Measurements from ENCODE around the gene BRMS1.
A peak's percentile ranks its signal among the peaks of the same experiment; 100 is the strongest.
"Not testable (repeated sequence)": the region's sequence is repeated elsewhere in the genome, so short reads cannot be mapped to it uniquely, and the experiment has no call there.

The BRMS1 gene

DNA sequence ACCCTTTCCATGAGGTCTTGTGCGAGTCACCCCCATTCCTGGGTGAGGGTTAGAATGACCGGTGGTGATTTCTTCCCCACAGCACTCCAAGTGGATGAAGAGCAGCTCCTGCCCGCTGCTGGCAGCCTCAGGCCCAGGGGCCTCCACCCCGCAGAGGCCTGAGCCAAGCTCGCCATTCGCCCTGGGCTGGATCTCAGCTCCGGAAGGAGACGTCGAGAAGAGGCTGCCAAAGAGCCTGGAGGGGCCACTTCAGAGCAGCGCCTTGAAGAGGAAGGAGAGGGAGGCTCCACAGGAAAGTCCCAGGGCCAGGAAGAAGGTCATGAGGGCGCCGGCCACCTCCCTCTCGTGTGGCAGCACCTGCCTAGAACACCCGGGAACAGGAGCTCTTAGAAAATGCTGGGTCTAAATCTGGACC, 18.3 kb upstream of the BRMS1 start:
- no peak for DNase-seq (ENCODE audit: low read depth)

- DNase-seq (ENCODE audit: low read depth): no peak
Observed at GRCh38 chr11:66362481-66363147, 17.7 kb upstream of the BRMS1 start.

GRCh38 chr11:66361502-66361941, 16.6 kb upstream of the BRMS1 start:
- no peak for DNase-seq (ENCODE audit: low read depth)

GRCh38 chr11:66360406-66361073, 15.6 kb upstream of the BRMS1 start:
- no peak for DNase-seq (ENCODE audit: low read depth)

GRCh38 chr11:66359662-66360087, 14.8 kb upstream of the BRMS1 start:
- no peak for DNase-seq (ENCODE audit: low read depth)

- DNase-seq (ENCODE audit: low read depth): not testable (repeated sequence)
Observed at GRCh38 chr11:66350560-66351235, 5.8 kb upstream of the BRMS1 start.

GRCh38 chr11:66349084-66349386, 4.1 kb upstream of the BRMS1 start:
- no peak for DNase-seq (ENCODE audit: low read depth)

DNA sequence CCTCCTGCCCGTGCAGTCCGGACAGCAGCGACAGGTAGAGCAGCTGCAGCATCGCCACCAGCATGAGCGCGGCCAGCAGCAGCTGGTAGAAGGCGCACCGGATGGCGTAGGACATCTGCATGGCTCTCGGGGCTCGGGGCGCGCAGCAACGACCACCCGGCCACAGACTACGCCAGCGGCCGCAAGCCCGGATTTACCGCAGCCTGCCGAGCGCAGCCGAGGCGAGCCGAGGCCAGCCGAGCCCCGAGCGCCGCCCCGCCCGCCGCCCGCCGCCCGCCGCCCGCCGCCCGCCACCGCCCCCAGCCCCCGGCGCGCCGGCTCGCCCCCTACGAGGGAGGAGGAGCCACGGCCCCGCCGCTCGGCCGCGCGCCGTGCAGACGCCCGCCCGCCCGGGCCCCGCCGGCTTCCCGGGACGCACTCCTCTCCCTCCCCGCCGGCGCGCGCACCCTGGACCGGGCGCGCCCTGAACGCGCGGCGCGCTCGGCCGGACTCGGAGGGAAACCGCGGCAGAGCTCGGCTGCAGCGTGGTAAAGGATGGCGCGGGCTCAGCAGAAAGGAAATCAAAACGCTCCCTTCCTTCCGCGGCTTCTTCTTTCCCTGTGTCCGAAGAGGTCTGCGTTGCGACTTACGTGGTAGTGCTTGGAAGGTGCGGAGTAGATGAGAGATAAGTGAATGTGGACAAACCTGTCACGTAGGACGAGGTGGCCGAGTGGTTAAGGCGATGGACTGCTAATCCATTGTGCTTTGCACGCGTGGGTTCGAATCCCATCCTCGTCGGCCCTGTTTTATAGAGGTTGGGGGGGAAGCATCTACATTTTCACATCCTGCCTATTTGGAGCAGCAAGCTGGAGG, 2.7 kb upstream of the BRMS1 start, which contains the start of gene B4GAT1:
Gene B4GAT1 (minus strand): TSS at position 205 of the 852 bp plus-strand sequence. CDS start 84 bp downstream, at position 121.
- peak; percentile 89 for DNase-seq (ENCODE audit: low read depth)

DNA sequence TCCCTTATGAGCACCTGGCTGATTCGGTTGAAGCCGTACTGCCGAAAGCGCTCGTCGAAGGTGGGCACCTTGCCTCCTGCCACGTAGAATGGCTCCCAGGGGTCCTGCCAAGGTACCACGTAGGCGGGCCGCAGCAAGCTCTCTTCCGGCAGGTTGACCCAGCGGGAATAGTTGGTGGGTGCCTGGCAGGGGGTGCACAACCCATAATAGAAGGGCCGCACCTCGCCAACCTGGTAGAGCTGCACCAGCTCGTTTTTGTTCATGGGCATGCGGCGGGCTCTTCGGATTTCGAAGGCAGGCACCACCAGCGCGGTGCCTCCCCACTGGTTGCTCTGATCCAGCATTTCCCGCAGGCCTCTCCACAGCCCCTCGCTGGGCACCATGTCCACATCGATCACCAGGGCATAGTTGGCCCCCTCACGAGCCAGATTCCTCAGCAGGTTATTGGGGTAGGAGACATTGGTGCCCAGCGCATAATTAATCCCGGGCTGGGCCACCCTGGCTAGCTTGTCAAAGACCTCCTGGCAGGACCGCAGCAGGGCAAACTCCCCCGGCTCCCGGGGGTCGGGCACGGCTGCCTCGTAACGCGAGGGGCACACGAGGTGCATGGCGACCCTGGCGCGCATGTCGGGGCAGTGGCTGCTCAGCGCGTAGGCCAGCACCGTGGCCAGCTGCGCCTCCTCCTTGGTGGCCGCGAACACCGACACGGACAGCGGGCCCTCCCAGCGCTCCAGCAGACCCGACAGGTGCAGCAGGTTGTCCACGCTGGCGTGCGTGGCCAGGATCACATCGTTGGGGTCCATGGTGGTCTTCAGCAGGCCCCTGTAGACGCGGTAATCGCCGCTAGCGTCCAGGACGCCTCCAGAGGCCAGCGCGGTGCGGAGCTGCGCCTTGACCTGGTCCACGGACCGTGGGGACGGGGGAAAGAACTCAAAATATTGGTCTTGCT, 1.8 kb upstream of the BRMS1 start:
- DNase-seq (ENCODE audit: low read depth): no peak

DNA sequence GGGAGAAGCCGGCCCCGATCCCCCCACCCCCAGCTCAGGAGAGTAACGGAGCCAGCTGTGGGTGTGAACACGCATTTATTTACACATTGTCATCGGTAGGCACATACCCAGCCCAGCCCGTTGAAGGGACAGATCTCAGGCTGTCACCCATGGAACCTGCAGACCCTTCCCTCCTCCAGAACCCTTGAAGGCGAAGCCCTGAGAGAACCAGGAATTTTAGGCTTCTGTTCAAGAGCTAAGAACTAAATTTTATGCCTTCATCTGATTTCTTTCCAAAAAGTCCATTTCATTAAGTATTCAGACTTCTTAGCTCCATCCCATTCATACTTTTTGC, 379 bp upstream of the BRMS1 start:
- DNase-seq (ENCODE audit: low read depth): no peak

GRCh38 chr11:66343176-66343575, 1.7 kb downstream of the BRMS1 start:
- DNase-seq (ENCODE audit: low read depth): no peak

DNA sequence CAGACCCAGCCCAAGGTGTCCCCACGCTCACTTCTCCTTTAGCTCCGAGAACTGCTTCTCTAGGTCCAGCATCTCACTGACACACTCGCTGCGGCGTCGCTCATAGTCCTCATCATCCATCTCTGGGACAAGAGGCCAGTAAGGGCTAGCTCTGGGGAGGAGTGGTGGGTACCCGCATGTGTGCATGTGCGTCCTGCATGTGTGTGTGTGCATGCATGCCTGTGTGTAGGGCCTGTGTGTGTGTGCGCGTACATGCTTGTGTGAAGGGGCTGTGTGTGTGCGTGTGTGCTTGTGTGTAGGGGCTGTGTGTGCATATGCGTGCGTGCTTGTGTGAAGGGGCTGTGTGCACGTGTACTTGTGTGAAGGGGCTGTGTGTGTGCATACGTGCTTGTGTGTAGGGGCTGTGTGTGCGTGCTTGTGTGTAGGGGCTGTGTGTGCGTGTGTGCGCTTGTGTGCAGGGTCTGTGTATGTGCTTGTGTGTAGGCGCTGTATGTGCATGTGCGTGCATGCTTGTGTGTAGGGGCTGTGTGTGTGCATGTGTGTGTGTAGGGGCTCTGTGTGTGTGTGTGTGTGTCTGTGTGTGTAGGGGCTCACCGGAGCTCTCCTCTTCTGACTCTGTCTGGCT, 3.3 kb downstream of the BRMS1 start:
- no peak for DNase-seq (ENCODE audit: low read depth)

GRCh38 chr11:66340596-66341501, 4.1 kb downstream of the BRMS1 start:
- no peak for DNase-seq (ENCODE audit: low read depth)

DNA sequence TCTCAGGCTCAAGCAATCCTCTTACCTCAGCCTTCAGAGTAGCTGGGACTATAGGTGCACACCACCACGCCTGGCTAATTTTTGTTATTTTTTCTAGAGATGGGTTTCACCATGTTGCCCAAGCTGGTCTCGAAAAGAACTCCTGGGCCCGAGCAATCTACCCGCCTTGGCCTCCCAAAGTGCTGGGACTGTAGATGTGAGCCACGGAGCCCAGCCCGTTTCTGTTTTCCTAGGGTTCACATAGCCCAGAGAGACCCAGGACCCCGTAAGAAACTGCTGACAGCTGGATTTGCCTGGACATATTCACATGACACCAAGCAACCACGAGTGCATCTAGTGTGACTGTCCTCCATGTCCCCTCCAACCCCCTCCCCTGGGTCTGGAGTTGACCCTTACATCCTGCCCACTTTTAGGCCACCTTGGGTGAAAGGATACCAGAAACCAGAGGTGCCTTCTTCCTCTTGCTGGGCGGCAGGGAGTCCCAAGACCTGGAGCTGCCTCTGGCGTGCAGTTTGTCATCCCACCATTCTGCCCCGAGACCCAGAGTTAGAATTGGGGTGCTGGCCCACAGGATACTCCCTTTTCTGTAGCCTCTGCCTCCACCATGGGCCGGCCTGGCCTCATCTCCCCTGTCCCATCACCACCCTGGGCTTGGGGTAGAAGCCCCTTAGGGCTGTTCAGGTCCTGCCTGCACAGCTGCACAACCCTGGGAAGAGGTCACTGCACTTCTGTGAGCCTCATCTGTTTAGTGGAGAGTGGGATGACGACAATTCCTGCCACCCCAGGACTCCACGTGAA, 5.0 kb downstream of the BRMS1 start:
- DNase-seq (ENCODE audit: low read depth): no peak

- no peak for DNase-seq (ENCODE audit: low read depth)
Observed at GRCh38 chr11:66339162-66339675, 5.7 kb downstream of the BRMS1 start.

DNA sequence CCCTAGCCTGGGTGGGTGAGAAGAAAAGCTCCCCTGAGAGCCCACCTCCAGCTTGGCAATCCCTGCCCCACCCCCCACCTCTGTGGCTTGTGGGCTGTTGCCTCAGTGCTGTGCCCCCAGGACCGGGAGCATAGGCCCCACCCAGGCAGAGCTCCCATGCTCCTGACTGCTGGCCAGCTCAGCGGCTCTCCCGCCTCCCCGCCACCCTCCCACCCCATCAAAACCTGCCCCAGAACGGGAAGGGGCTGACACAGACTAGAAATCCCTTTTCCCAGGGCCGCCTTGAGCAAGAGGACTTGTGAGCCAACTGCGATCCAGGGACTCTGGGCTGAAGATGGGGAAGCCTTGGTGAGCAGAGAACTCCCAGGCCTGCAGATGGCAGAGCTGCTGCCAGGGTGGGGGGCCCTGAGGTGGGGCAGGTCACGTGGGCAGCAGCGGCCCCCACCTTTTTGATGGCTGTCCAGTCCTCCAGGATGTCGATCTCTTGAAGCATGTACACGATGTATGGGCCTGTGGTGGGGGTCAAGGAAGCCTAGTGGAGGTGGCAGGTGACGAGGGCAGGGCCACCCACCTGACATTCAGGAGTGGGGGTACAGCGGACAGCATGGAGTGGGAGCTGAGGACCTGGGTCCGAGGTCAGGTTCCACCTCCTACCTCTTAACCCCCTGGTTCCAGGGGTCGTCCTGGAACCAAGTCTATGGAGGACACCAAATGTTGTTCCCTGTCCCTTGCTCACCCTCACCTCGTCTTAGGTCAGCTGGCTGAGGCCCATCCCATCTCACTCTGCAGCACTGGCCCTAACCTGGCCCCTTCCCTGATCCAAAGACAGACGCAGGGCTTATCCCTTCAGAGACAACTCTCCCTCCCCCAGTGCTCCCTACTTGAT, 6.4 kb downstream of the BRMS1 start:
- DNase-seq (ENCODE audit: low read depth): no peak

DNA sequence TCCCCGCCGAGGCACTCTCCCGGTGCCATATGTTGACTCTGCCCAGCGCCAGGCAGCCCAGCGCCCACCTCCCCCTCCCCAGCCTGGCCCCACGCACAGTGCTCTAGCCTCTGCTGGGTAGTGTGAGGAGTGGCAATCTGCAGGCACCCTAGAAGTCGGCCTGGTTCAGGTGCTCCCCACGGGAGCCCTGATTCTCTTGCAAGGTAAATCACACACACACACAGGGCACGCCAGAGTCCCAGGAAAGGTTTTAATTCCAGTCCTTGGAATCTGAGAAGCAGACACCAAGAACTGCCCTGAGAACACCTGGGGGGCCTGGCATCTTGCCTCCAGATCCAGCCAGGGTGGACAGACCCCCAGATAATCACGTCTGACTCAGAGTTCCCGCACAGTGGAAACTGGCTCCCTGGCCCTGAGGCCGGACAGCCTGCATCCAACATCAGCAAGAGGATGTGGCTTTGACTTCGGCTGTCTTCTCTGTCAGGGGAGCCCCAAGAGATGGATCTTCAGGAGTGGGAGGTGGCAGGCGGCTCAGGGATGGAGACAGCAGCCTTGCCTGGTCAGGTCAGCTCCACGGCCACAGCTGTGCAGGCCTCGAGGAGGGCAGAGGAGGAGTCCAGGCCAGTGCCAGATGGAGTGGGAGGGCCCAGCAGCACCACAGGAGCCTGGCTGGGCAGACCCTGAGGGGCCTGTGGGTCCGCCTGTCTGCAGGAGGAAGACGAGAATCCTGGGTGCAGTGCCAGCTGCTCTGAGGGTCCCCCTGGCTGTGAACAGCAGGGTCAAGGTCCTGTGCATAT, 7.6 kb downstream of the BRMS1 start:
- DNase-seq (ENCODE audit: low read depth): no peak

Data from HS-5 (cell line).